Activated naive CD8-positive, alpha-beta T cell (primary cell): ENCODE measurements around the gene PNN.
"Not testable (repeated sequence)": the region's sequence is repeated elsewhere in the genome, so short reads cannot be mapped to it uniquely, and the experiment has no call there.

Experiments used
- H3K27ac Mint-ChIP-seq: one replicate; pipeline ENCODE4 v1.8.0; 2021; ENCODE audit warnings: mixed read lengths
- H3K27me3 Mint-ChIP-seq: one replicate; pipeline ENCODE4 v1.8.0; 2021; ENCODE audit warnings: mixed read lengths
- H3K36me3 Mint-ChIP-seq: one replicate; pipeline ENCODE4 v1.8.0; 2021; ENCODE audit warnings: mixed read lengths
- H3K4me1 Mint-ChIP-seq: one replicate; pipeline ENCODE4 v1.8.0; 2021; ENCODE audit warnings: low read depth, mixed read lengths
- H3K4me3 Mint-ChIP-seq: one replicate; pipeline ENCODE4 v1.8.0; 2021; ENCODE audit warnings: mild to moderate bottlenecking, mixed read lengths
- H3K9me3 Mint-ChIP-seq: one replicate; pipeline ENCODE4 v1.8.0; 2021; ENCODE audit warnings: low read depth, mixed read lengths

PNN gene

DNA sequence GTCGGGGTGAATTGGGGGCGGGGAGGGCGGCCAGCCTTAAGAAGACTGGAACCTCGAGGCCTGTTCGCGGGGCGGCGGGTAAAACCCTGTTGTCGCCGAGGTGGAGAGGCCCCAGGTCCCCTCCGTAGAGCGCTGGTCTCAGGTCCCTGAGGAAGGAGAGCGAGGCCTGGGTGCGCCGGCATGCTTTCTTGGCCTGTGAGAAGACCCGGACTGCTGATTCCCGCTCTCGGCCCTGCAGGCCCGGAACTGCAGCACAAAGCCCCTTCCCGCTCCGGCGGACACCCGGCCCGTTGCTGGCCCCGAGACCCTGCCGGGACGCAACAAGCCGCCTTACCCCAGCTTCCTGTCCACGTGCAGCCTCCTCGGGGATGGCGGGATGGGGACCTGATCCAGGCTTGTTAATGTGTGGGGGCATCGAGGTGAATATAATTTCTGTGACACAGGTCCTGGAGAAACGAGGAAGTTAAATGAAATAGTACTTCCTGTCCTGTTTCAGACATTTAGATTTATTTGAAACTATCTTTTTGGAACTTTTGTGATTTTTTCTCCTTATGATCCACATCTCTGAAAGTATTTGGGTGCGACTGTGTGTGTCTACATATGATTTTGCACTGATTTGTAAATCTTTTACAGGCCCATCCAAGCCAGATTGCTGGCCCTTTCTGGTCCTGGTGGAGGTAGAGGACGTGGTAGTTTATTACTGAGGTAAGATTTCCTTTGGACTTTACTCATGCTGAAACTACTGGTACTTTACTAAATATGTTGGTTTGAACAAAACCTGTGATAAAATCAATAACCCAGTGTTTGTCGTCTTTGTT, 600 bp downstream of the PNN start:
- Mint-ChIP-seq H3K36me3 (peaks cover 15% of the 10 kb centered on the region), H3K4me1 (peaks cover 41% of the 10 kb centered on the region), H3K9me3 (no peaks in the 10 kb centered on the region), H3K27ac (peak overlapping the region; percentile 99), H3K4me3 (peak overlapping the region; percentile 98), H3K27me3 (no peaks in the 10 kb centered on the region)

DNA sequence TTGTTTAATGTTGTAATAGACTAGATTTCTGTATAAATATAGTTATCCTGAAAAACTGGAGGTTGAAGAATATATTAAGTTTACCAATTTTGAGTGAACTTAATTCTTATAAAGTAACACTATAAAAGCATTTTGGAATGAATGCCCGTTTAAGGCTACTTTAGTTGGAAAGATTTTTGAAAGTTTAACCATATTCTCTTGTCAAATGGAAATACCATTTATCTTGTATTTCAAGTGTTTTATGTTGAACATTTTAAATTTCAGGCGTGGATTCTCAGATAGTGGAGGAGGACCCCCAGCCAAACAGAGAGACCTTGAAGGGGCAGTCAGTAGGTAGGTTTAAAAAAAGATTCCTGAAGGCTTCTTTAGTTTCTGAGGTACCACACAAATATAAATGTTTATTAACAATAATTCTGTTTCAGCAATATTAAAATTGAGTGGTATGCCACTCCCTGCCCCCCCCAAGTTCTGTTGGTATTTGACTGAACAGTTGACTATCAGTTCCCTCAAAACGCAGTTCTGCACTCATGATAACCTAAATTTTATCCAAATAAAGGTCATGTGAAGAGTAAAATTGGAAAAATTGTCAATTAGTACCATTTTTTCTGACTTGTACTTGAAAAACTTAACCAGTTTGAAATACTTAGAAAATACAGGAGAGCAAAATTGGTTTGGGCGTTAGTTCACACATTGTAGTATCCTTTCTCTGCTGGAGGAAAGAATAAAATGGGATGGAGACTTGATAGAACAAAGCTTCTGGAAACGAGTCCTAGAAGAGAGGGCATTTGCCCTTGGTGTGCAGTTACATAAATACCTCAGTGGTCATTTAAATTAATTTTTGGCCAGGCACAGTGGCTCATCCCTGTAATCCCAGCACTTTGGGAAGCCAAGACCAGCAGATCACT, 1.5 kb downstream of the PNN start:
- H3K4me1 Mint-ChIP-seq = peaks cover 37% of the 10 kb centered on the region
- no peaks in the 10 kb centered on the region for H3K27me3 Mint-ChIP-seq
- H3K36me3 Mint-ChIP-seq = peaks cover 15% of the 10 kb centered on the region
- peak overlapping the region; percentile 98 for H3K4me3 Mint-ChIP-seq
- no peaks in the 10 kb centered on the region for H3K9me3 Mint-ChIP-seq
- peak overlapping the region; percentile 99 for H3K27ac Mint-ChIP-seq

DNA sequence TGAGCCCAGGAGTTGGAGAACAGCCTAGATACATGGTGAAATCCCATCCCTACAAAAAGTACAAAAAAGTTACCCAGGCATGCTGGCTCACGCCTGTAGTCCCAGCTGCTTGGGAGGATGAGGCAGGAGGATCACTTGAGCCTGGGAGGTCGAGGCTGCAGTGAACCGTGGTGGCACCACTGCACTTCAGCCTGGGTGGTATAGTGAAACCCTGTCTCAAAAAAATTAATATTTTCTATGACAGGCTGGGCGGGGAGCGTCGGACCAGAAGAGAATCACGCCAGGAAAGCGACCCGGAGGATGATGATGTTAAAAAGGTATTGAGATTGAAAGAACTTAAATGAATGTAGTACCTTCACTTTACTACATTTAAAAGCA, 2.1 kb downstream of the PNN start:
- Mint-ChIP-seq H3K4me1 (peaks cover 35% of the 10 kb centered on the region), H3K36me3 (peaks cover 15% of the 10 kb centered on the region), H3K27me3 (no peaks in the 10 kb centered on the region), H3K9me3 (no peaks in the 10 kb centered on the region), H3K4me3 (peak overlapping the region; percentile 98), H3K27ac (peak overlapping the region; percentile 58)

DNA sequence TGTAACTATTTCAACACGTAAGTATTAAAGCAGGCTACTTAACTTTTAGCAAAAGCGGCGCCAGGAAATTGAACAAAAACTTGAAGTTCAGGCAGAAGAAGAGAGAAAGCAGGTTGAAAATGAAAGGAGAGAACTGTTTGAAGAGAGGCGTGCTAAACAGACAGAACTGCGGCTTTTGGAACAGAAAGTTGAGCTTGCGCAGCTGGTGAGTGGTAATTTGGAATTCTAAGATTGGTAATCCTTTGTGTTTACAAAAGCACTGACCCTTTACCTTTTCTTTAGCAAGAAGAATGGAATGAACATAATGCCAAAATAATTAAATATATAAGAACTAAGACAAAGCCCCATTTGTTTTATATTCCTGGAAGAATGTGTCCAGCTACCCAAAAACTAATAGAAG, 4.0 kb downstream of the PNN start:
- H3K36me3 Mint-ChIP-seq = peaks cover 18% of the 10 kb centered on the region
- no peak overlapping the region for H3K27ac Mint-ChIP-seq
- H3K4me3 Mint-ChIP-seq = peak overlapping the region; percentile 65
- no peaks in the 10 kb centered on the region for H3K27me3 Mint-ChIP-seq
- peaks cover 34% of the 10 kb centered on the region for H3K4me1 Mint-ChIP-seq
- H3K9me3 Mint-ChIP-seq = no peaks in the 10 kb centered on the region

GRCh38 chr14:39180553-39180952, 5.5 kb downstream of the PNN start:
- Mint-ChIP-seq H3K4me1 (peaks cover 25% of the 10 kb centered on the region), H3K9me3 (no peaks in the 10 kb centered on the region), H3K4me3 (no peak overlapping the region), H3K36me3 (peaks cover 17% of the 10 kb centered on the region), H3K27ac (no peak overlapping the region), H3K27me3 (no peaks in the 10 kb centered on the region)

GRCh38 chr14:39181026-39181692, 6.1 kb downstream of the PNN start:
- no peaks in the 10 kb centered on the region for H3K9me3 Mint-ChIP-seq
- peaks cover 14% of the 10 kb centered on the region for H3K36me3 Mint-ChIP-seq

DNA sequence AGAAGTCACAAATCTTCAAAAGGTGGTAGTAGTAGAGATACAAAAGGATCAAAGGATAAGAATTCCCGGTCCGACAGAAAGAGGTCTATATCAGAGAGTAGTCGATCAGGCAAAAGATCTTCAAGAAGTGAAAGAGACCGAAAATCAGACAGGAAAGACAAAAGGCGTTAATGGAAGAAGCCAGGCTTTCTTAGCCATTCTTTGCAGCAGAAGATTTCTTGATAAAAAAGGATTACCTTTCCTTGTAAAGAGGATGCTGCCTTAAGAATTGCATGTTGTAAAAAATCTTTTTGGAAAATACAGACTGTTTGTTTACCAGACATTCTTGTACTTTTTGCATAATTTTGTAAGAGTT, 6.6 kb downstream of the PNN start:
- Mint-ChIP-seq H3K36me3 (peaks cover 14% of the 10 kb centered on the region), H3K4me1 (peaks cover 23% of the 10 kb centered on the region), H3K9me3 (no peaks in the 10 kb centered on the region), H3K27me3 (no peaks in the 10 kb centered on the region), H3K4me3 (no peak overlapping the region), H3K27ac (no peak overlapping the region)

More at GRCh38 chr14:39181026-39181692, 6.1 kb downstream of the PNN start:
- Mint-ChIP-seq H3K27ac (no peak overlapping the region), H3K27me3 (no peaks in the 10 kb centered on the region), H3K4me3 (no peak overlapping the region), H3K4me1 (peaks cover 25% of the 10 kb centered on the region)

DNA sequence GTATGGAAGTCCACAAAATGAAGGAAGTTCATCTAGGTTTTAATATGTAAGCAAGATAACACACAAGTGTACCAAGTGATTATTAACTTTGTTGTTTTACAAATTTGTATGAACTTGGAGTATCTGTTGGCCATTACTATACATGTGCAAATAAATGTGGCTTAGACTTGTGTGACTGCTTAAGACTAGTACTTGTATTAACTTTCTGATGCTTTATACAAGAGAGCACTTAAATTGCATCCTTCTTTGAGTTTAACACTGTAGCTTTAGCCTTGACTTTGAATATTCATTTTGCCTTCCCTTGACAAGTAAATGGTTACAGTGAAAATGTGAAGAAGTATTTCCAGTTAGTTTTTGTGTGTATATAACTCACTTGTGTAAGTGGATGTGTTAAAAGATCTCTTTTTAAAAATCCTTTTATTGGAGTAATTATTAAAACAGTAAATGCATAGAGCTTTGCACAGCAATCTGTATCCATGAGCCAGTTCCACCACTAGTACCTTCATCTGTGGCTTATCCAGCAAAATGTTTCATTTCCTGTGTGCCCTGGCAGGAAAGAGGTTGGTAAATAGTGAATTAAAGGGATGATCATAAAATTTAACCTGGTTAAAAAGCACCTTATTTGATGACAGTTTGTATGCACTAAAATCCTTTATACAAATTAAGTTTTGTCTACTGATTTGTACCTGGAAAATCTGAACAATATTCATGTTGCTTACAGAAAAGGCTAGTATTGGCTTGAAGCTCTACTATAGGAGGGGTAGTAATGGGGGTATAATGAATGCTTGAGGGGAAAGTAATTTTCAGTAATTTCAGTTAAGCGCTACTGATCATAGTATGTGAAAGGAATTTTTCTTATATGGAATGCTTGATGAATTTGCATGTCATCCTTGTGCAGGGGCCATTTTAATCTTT, 8.0 kb downstream of the PNN start:
- Mint-ChIP-seq H3K9me3 (no peaks in the 10 kb centered on the region), H3K36me3 (peaks cover 12% of the 10 kb centered on the region), H3K27me3 (no peaks in the 10 kb centered on the region), H3K4me3 (no peak overlapping the region), H3K4me1 (peaks cover 20% of the 10 kb centered on the region), H3K27ac (peak overlapping the region; percentile 31)

- H3K27me3 Mint-ChIP-seq, H3K4me3 Mint-ChIP-seq, H3K9me3 Mint-ChIP-seq, H3K27ac Mint-ChIP-seq: not testable (repeated sequence)
- peaks cover 12% of the 10 kb centered on the region for H3K36me3 Mint-ChIP-seq
- H3K4me1 Mint-ChIP-seq = peaks cover 25% of the 10 kb centered on the region
These were observed 8.6 kb downstream of the PNN start for GRCh38 chr14:39183685-39184003.

GRCh38 chr14:39184628-39185255, 9.7 kb downstream of the PNN start:
- Mint-ChIP-seq H3K27ac (peak overlapping the region; percentile 61), H3K4me1 (peaks cover 16% of the 10 kb centered on the region), H3K36me3 (peaks cover 10% of the 10 kb centered on the region)

GRCh38 chr14:39185256-39186049, 10.4 kb downstream of the PNN start:
- Mint-ChIP-seq H3K27me3 (no peaks in the 10 kb centered on the region), H3K36me3 (peaks cover 7% of the 10 kb centered on the region), H3K4me1 (peaks cover 14% of the 10 kb centered on the region), H3K4me3 (no peak overlapping the region), H3K9me3 (no peaks in the 10 kb centered on the region), H3K27ac (peak overlapping the region; percentile 61)

More at GRCh38 chr14:39184628-39185255, 9.7 kb downstream of the PNN start:
- no peaks in the 10 kb centered on the region for H3K27me3 Mint-ChIP-seq
- H3K4me3 Mint-ChIP-seq = no peak overlapping the region
- no peaks in the 10 kb centered on the region for H3K9me3 Mint-ChIP-seq

DNA sequence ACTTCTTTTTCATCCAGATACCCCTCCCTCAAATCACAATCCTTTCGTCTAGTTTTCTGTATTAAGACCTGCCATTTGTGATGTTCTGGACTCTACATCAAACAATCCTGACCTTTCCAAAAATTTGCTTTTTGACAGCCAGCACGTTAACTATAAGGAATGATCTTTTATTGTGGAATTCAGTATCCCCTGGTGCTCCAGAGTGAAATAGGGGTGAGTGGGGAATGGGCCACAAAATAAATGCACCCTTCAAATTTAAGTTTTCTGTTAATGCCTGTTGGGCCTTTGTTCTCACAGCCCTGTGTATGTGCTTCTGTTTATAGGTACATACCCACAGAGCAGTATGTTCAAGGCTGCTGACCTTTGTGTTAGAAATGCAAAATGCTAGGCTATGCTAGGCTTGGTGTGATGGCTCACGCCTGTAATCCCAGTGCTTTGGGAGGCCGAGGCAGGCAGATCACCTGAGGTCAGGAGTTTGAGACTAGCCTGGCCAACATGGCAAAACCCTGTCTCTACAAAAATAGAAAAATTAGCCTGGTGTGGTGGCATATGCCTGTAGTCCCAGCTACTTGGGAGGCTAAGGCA, 12.0 kb downstream of the PNN start:
- no peaks in the 10 kb centered on the region for H3K27me3 Mint-ChIP-seq
- H3K4me3 Mint-ChIP-seq = no peak overlapping the region
- no peaks in the 10 kb centered on the region for H3K9me3 Mint-ChIP-seq
- H3K27ac Mint-ChIP-seq = peak overlapping the region; percentile 52
- peaks cover 7% of the 10 kb centered on the region for H3K36me3 Mint-ChIP-seq
- peaks cover 14% of the 10 kb centered on the region for H3K4me1 Mint-ChIP-seq
